DND-41 (cell line): Measurements from ENCODE around the gene KLHL28.

ENCODE experiments used
- ATAC-seq: fragments of 200-7000 bp; cut with Tn5 transposase; 3 replicates; pipeline ENCODE4 v1.9.1; 2021; ENCODE audit warnings: low read depth; ENCODE audit not compliant: insufficient read depth
- DNase-seq: peaks from one replicate; pipeline ENCODE4 v3.0.0-alpha.2; 2020
- H2AFZ ChIP-seq: 2 replicates; pipeline ENCODE4 v1.6.0; 2012; ENCODE audit warnings: low read depth, low read length
- H3K27ac ChIP-seq: 2 replicates; pipeline ENCODE4 v1.5.1; 2012; ENCODE audit warnings: low read length, inconsistent platforms
- H3K27me3 ChIP-seq: fragments of 200-600 bp; sonication (generic); 2 replicates; pipeline ENCODE4 v1.6.0; 2012; ENCODE audit warnings: low read length, mild to moderate bottlenecking, inconsistent platforms; ENCODE audit not compliant: insufficient read depth, poor library complexity
- H3K36me3 ChIP-seq: 2 replicates; pipeline ENCODE4 v1.5.1; 2012; ENCODE audit warnings: low read length, inconsistent platforms; ENCODE audit not compliant: insufficient read depth
- H3K4me1 ChIP-seq: 2 replicates; pipeline ENCODE4 v1.5.1; 2012; ENCODE audit warnings: mild to moderate bottlenecking, low read length; ENCODE audit not compliant: insufficient read depth
- H3K4me2 ChIP-seq: 2 replicates; pipeline ENCODE4 v1.6.0; 2012; ENCODE audit warnings: mild to moderate bottlenecking, moderate library complexity, low read length, inconsistent platforms; ENCODE audit not compliant: insufficient read depth
- H3K4me3 ChIP-seq, 2 experiments: fragments of 200-600 bp in 1 of 2; shearing (Covaris generic) in 1 of 2; 2 replicates each; pipeline ENCODE4 v1.5.1; 2012 to 2016; ENCODE audit warnings: inconsistent platforms in 2 of 2, low read length in 2 of 2, mild to moderate bottlenecking in 2 of 2, low read depth in 1 of 2, moderate library complexity in 1 of 2
- H3K79me2 ChIP-seq: 2 replicates; pipeline ENCODE4 v1.6.0; 2012; ENCODE audit warnings: low read length, inconsistent platforms; ENCODE audit not compliant: insufficient read depth
- H3K9ac ChIP-seq: 2 replicates; pipeline ENCODE4 v1.6.0; 2012; ENCODE audit warnings: low read depth, mild to moderate bottlenecking, inconsistent platforms, low read length, moderate library complexity
- H3K9me3 ChIP-seq: 2 replicates; pipeline ENCODE4 v1.5.1; 2012; ENCODE audit warnings: low read length, moderate library complexity, mild to moderate bottlenecking, inconsistent platforms; ENCODE audit not compliant: insufficient read depth, severe bottlenecking
- H4K20me1 ChIP-seq: 2 replicates; pipeline ENCODE4 v1.6.0; 2012; ENCODE audit warnings: low read length; ENCODE audit not compliant: insufficient read depth
- EZH2 ChIP-seq: IDR thresholded peaks from 3 replicates; pipeline ENCODE4 v1.6.1; 2012; ENCODE audit warnings: borderline replicate concordance, low read depth, mild to moderate bottlenecking, moderate library complexity, low read length, inconsistent platforms; ENCODE audit not compliant: severe bottlenecking
- TF ChIP-seq, protein P1 (sequence below): IDR thresholded peaks from 2 replicates; pipeline ENCODE4 v1.5.1; 2012; ENCODE audit warnings: borderline replicate concordance, low read length, moderate library complexity, mild to moderate bottlenecking; ENCODE audit not compliant: poor library complexity, severe bottlenecking; ENCODE audit errors: extremely low read depth

Gene KLHL28, protein sequence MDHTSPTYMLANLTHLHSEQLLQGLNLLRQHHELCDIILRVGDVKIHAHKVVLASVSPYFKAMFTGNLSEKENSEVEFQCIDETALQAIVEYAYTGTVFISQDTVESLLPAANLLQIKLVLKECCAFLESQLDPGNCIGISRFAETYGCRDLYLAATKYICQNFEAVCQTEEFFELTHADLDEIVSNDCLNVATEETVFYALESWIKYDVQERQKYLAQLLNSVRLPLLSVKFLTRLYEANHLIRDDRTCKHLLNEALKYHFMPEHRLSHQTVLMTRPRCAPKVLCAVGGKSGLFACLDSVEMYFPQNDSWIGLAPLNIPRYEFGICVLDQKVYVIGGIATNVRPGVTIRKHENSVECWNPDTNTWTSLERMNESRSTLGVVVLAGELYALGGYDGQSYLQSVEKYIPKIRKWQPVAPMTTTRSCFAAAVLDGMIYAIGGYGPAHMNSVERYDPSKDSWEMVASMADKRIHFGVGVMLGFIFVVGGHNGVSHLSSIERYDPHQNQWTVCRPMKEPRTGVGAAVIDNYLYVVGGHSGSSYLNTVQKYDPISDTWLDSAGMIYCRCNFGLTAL

DNA sequence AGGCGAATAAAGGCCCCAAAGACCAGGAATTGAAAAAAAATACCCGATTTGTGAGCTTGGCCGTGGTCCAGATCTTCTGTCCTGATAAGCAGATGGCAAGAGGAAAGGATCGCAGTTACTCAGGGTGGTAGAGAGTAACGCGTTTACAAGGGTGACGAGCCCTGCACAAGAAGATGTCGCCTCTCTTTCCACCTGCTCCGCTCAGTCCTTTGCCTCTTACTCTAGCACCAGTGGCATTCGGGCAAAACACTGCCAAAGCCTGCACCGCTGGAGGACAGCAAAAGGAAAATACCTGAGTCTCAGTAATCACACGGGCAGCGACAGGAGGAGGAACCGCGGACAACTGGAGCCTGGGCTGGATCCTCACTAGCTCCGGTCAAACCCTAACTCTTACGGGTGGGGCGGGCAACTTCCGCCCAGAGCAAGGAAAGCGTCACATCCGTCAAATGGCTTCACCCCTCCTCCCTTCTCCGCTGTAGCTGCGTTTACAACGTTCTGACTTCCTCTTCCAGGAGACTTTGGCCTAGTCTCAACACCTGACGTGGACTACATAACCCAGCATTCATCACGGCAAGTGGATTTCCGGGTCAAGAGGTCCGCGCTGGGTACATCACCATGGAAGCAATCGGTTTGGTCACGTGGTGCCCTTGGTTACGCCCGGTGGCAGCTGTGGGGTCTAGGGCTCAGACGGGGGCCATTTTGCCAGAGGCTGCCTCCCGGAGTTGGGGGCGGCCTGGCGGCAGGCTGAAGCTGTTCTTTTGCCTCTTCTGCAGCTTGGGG, at the start of gene KLHL28, which contains the start of gene TOGARAM1:
Gene KLHL28, minus strand, starts transcription at position 394 of the 780 bp plus-strand sequence. CDS start 16,019 bp downstream, outside the sequence.
Gene TOGARAM1, plus strand, starts transcription at position 637 of the 780 bp plus-strand sequence. CDS start 232 bp downstream, outside the sequence.
- TF ChIP-seq, protein P1, sequence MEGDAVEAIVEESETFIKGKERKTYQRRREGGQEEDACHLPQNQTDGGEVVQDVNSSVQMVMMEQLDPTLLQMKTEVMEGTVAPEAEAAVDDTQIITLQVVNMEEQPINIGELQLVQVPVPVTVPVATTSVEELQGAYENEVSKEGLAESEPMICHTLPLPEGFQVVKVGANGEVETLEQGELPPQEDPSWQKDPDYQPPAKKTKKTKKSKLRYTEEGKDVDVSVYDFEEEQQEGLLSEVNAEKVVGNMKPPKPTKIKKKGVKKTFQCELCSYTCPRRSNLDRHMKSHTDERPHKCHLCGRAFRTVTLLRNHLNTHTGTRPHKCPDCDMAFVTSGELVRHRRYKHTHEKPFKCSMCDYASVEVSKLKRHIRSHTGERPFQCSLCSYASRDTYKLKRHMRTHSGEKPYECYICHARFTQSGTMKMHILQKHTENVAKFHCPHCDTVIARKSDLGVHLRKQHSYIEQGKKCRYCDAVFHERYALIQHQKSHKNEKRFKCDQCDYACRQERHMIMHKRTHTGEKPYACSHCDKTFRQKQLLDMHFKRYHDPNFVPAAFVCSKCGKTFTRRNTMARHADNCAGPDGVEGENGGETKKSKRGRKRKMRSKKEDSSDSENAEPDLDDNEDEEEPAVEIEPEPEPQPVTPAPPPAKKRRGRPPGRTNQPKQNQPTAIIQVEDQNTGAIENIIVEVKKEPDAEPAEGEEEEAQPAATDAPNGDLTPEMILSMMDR = no peak
- no peak for TF ChIP-seq EZH2
- Histone ChIP-seq H3K4me1 (peaks cover 69% of the 10 kb centered on the region), H3K9me3 (no peaks in the 10 kb centered on the region), H3K4me3 (peak within 1 kb of the TSS; percentile 88 to 89), H3K4me2 (peak within 1 kb of the TSS; percentile 87), H3K36me3 (no peaks in the 10 kb centered on the region; the same call in 1 of the 2 replicates), H2AFZ (peak within 1 kb of the TSS; percentile 94), H3K27ac (peak within 1 kb of the TSS; percentile 93), H3K27me3 (no peaks in the 10 kb centered on the region), H3K9ac (peak within 1 kb of the TSS; percentile 73), H4K20me1 (peaks cover 28% of the 10 kb centered on the region), H3K79me2 (peaks cover 97% of the 10 kb centered on the region)
- DNase-seq (peak; percentile 98), ATAC-seq (peak; percentile 88)

DNA sequence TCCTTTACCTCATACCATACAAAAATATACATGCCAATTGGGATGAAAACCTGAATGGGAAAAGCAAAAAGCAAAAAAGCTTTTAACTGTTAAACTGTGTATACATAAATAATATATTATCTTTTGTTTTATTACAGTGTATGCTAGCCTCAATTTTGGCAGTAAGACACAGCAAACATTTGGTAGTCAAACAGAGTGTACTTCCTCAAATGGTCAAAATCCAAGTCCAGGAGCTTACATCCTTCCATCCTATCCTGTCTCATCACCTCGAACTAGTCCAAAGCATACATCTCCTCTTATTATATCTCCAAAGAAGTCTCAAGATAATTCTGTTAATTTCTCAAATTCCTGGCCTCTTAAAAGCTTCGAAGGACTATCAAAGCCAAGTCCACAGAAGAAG, 42.2 kb upstream of the KLHL28 start:
- Histone ChIP-seq H3K27ac (no peak overlapping the region), H3K4me3 (no peak overlapping the region), H3K9me3 (no peaks in the 10 kb centered on the region), H3K79me2 (no peaks in the 10 kb centered on the region), H3K4me1 (no peaks in the 10 kb centered on the region), H4K20me1 (no peaks in the 10 kb centered on the region), H3K9ac (no peak overlapping the region), H3K36me3 (peaks cover 20% of the 10 kb centered on the region; the same call in 1 of the 2 replicates), H3K4me2 (no peak overlapping the region), H2AFZ (no peak overlapping the region), H3K27me3 (no peaks in the 10 kb centered on the region)
- TF ChIP-seq, protein P1 = no peak
- no peak for TF ChIP-seq EZH2
- DNase-seq (no peak), ATAC-seq (no peak)

DNA sequence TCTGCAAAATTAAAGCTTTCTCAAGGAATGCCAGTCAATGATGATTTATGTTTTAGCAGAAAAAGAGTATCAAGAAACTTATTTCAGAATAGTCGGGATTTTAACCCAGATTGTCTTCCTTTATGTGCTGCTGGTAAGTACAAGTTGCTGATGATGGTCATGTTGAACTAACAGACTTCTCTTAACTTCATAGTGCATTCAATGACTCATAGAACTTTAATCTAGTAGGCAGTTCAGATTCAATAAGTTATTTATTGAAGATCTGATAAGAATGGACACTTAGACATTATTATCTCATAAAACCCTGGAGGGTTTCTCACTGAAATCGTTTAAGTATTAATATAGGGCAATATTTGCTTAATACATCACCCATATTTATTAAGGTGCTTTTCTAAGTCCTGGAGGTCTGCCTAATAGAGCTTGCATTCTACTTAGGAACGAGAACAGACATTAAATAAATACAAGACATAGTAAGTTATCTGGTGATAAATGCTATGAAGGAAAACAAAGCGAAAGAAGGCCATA, 34.1 kb upstream of the KLHL28 start:
- H3K79me2 ChIP-seq = peaks cover 22% of the 10 kb centered on the region

More for the DNA sequence above, 34.1 kb upstream of the KLHL28 start:
- Histone ChIP-seq H3K9me3 (no peaks in the 10 kb centered on the region), H3K27me3 (no peaks in the 10 kb centered on the region), H3K27ac (no peak overlapping the region), H3K36me3 (peaks cover 30% of the 10 kb centered on the region; the same call in 1 of the 2 replicates), H3K4me3 (no peak overlapping the region), H3K4me2 (no peak overlapping the region), H3K4me1 (no peaks in the 10 kb centered on the region), H4K20me1 (no peaks in the 10 kb centered on the region), H3K9ac (no peak overlapping the region), H2AFZ (no peak overlapping the region)
- TF ChIP-seq, protein P1 = no peak
- no peak for TF ChIP-seq EZH2
- no peak for ATAC-seq
- no peak for DNase-seq
